HepG2 (cell line): ENCODE measurements around the gene BRMS1. TPM values are rescaled to one million over a fixed set of nuclear protein-coding genes. Genes with fewer than 3 reads are reported as not detected.

Source experiments
- HDAC1 ChIP-seq: sonication (generic); formaldehyde crosslinking; IDR thresholded peaks from 2 replicates; pipeline ENCODE4 v1.5.1; 2020; ENCODE audit warnings: mild to moderate bottlenecking, missing genetic modification reagents
- KLF6 ChIP-seq: IDR thresholded peaks from 2 replicates; pipeline ENCODE4 v1.8.0; 2016; ENCODE audit warnings: missing biosample characterization, missing genetic modification reagents
- NFE2L2 ChIP-seq: fragments of 150-350 bp; IDR thresholded peaks from 2 replicates; pipeline ENCODE4 v1.6.1; 2014; ENCODE audit warnings: low read length
- REST ChIP-seq, 2 experiments: IDR thresholded peaks; 2 replicates each; pipeline ENCODE4 v1.6.1; 2011 to 2012; ENCODE audit warnings: low read length in 2 of 2, borderline replicate concordance in 1 of 2, low read depth in 1 of 2, mild to moderate bottlenecking in 1 of 2, moderate library complexity in 1 of 2
- ZBTB37 ChIP-seq: sonication (generic); formaldehyde crosslinking; IDR thresholded peaks from 2 replicates; pipeline ENCODE4 v1.4.0; 2020; ENCODE audit warnings: mild to moderate bottlenecking, missing genetic modification reagents
- ZBTB40 ChIP-seq, 2 experiments: fragments of 450-650 bp in 1 of 2; sonication (generic) in 1 of 2; formaldehyde crosslinking in 1 of 2; IDR thresholded peaks; 2 replicates each; pipeline versions ENCODE4 v1.6.1 to v1.8.0; 2016 to 2022; ENCODE audit warnings: antibody characterized with exemption in 1 of 2, mild to moderate bottlenecking in 1 of 2, missing genetic modification reagents in 1 of 2
- ZNF562 ChIP-seq: sonication (generic); formaldehyde crosslinking; IDR thresholded peaks from 2 replicates; pipeline ENCODE4 v1.8.0; 2022; ENCODE audit warnings: missing genetic modification reagents, borderline replicate concordance
- ZSCAN29 ChIP-seq: sonication (generic); formaldehyde crosslinking; conservative IDR thresholded peaks from 2 replicates; pipeline ENCODE4 v1.4.0; 2020; ENCODE audit warnings: mild to moderate bottlenecking, missing genetic modification reagents
- polyA plus RNA-seq, 8 experiments: library from polyadenylated mRNA; depleted of rRNA in 3 of 8; stranded (reverse) in 7 of 8; unstranded in 1 of 8; fragments of >200 nt; fragmentation: Illumina TruSeq in 4 of 8; extraction: Trizol in 4 of 8; gene quantifications; 2 replicates each; pipeline versions ENCODE4 v1.2.1 to v1.2.3, GENCODE V29; 2011 to 2016; ENCODE audit warnings: low read depth in 4 of 8, missing spikeins in 1 of 8, mixed read lengths in 1 of 8; ENCODE audit not compliant: insufficient read depth in 1 of 8
- total RNA-seq, 5 experiments: library from RNA; depleted of rRNA; stranded (reverse); fragments of >200 nt; fragmentation: Illumina TruSeq; extraction: Trizol; gene quantifications; 2 replicates each; pipeline ENCODE4 v1.2.3, GENCODE V29; 2016; ENCODE audit warnings: low read depth in 1 of 5

The BRMS1 gene
- total and polyA plus RNA-seq, 2 of the 13 experiments (the other 11 are each of a cell fraction or from before 2014, with no cell fraction given): 15.8 to 55.7 TPM

- TF ChIP-seq REST (IDR thresholded peaks at IDR 0.05; ENCODE audit: borderline replicate concordance in 1 of 2, low read depth in 1 of 2, low read length in 2 of 2): peak in 1 of 2 experiments; percentile 47; a peak in 1 of 4 replicates
- TF ChIP-seq ZSCAN29: no peak
- TF ChIP-seq NFE2L2: no peak
- TF ChIP-seq KLF6: peak; percentile 21; the same call in 1 of the 2 replicates
- TF ChIP-seq ZNF562: no peak
- TF ChIP-seq ZBTB37 (CRISPR knock-in tag): no peak
- no peak for TF ChIP-seq ZBTB40 (IDR thresholded peaks at IDR 0.05)
- TF ChIP-seq ZBTB40 (CRISPR knock-in tag; IDR thresholded peaks at IDR 0.05): no peak; the same call in 1 of the 2 replicates
- no peak; the same call in 1 of the 2 replicates for TF ChIP-seq HDAC1
These were observed 56.0 kb downstream of the BRMS1 start, which contains the start of gene YIF1A (continued) for GRCh38 chr11:66288671-66289547.
